H4 (cell line): ENCODE results near the gene LSAMP. TPM values are rescaled to one million over a fixed set of nuclear protein-coding genes. Genes with fewer than 3 reads are reported as not detected.

ENCODE experiments used
- DNase-seq: peaks from one replicate; pipeline ENCODE4 v3.0.0-alpha.2; 2015; ENCODE audit warnings: low spot score
- total RNA-seq: library from RNA; depleted of rRNA; stranded (reverse); fragments of >200 nt; shearing (Covaris generic); gene quantifications from 2 replicates; pipeline ENCODE4 v1.2.3, GENCODE V29; 2014

The LSAMP gene
- total RNA-seq, 1 experiment from 2014 or later, result 4.7 TPM

DNA sequence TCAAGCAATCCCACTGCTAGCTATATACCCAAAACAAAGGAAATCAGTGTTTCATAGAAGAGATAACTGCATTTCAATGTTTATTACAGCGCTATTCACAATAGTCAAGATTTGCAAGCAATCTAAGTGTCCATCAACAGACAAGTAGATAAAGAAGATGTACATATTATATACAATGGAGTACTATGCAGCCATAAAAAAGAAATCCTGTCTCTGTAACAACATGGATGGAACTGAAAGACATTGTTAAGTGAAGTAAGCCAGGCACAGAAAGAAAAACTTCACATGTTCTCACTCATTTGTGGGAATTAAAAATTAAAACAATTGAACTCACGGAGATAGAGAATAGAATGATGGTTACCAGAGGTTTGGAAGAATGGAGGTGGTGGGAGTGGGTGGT lies 89.2 kb downstream of the LSAMP start:
- no peak for DNase-seq

DNA sequence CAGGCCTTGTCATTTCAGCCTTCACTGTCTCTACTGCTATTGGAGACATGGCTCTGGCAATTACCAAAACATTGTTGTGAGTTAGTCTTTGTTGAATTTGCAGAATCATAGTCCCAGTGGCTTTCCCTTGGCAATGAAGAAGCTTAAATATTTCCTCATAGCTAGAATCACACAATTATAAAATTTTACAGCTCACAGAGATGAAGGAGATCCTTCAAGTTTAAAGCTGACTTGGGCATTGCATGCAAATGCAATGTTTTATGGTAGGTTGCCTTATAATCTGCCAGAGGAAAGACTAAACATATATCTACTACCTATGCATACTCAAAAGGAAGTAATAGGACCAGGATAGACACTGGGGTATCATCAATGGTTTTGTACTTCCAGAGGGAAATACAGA lies 90.9 kb downstream of the LSAMP start:
- DNase-seq, result no peak

DNA sequence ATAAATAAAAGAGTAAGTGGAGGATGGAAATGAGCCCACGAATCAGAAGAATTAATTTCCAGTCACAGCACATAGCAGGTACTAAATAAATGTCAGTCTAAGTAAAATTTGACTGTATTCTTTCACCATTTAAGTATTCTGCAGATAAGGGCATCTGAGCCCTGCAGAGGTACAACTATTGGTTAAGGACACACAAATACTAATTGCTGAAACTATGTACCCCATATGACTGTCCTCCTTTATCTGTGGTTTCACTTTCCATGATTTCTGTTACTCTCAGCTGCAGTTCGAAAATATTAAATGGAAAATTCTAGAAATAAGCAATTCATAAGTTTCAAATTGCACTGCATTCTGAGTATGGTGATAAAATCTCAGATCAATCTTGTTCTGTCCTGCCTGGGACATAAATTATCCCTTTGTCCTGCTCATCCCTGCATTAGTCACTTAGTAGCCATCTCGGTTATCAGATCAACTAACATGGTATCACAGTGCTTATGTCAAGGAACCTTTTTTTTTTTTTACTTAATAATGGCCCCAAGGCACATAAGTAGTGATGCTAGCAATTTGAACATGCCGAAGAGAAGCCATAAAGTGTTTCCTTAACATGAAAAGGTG lies 95.1 kb downstream of the LSAMP start:
- no peak for DNase-seq

DNA sequence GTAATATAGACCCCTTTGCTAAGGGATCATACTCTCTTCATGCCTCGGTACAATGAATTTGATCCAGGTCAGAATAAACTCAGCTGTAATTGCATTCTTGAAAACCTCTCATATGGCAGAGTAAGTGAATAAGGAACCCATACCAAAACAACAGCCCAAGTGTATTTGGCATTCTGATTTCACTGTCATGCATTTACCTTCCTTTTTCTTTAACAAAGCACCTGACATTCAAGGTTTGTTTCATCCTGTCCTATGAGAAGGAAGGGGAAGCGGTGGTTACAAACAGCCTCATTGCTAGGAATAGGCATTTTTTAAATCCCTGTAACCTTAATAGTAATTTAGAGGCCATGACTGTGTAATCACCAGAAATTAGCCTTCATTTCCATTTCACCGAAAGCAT lies 97.1 kb downstream of the LSAMP start:
- no peak for DNase-seq

DNA sequence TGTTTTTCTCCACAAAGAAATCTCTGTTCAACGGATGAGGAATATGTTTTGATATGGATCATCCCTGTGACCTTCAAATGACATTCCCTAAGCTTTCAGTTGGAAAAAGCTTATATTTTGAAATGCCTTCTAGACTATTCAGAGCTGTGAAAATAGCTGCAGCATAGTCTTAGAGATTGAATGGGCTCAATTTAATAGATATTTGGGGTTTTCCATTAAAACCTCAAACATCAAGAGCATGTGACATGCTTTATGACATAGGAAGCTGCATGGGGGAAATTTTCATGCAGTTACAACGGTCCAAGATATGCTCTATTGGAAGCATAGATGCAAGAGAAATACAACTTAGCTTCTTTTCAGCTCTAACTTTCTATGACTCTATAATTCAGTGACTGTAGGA lies 102.8 kb downstream of the LSAMP start:
- no peak for DNase-seq

DNA sequence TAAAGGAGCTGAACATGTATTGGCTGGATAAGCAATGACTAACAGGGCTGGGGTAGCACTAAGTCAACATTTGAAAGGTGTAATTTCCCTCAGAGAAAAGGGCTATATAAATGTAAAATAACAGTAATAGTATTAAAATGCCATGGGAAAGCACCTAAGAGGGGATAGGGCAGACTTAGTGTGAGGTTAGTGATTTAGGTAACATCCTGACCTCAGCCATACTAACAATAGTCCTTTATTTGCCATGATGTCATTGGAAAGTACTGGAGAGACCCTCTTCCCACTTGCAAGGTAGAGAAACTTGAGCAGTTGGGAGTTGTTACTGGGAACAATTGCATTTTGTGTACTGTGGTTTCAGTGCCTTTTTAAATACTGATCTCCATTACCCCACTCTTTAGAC lies 103.4 kb downstream of the LSAMP start:
- DNase-seq, result no peak

DNA sequence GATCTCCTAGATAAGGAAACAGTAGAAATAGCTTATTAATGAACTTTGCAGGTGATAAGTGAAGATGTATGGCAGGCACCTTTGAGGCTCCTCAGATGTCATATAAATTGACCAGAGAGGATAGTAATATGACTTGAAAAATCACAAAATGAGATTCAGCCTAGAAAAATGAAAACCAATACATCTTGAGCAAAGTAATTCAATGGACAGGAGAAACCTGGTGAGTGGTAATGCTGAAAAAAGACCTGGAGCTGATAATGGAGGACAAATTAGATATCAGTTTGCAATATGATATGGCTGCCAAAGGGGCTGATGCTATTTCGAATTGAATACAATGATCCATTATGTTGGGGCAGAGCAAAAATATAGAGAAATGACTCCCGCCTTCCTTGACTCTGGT lies 103.9 kb downstream of the LSAMP start:
- DNase-seq, result no peak

DNA sequence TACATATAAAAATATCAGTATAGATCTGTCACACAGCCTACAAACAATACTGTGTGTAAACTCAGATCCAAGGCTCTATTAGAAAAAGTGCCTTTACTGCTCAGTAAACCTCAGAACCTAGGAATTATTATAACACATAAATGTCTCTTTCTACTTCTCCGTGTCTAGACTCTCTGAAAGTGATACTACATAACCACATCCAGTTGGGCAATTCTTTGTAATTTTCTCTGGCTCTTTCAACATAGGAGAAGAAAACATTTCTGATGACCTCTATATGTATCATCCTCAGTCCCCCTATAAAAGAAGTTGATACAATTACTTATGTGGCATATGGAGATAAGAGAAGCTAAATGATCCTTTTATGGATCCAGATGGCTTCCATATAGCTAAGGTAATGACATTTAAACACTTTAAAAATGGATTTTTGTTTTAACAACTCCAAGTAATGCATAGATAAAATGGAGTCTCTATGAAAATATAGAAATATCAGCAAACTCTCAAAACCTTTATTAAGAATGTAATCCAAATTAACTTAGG lies 104.5 kb downstream of the LSAMP start:
- DNase-seq, result no peak

DNA sequence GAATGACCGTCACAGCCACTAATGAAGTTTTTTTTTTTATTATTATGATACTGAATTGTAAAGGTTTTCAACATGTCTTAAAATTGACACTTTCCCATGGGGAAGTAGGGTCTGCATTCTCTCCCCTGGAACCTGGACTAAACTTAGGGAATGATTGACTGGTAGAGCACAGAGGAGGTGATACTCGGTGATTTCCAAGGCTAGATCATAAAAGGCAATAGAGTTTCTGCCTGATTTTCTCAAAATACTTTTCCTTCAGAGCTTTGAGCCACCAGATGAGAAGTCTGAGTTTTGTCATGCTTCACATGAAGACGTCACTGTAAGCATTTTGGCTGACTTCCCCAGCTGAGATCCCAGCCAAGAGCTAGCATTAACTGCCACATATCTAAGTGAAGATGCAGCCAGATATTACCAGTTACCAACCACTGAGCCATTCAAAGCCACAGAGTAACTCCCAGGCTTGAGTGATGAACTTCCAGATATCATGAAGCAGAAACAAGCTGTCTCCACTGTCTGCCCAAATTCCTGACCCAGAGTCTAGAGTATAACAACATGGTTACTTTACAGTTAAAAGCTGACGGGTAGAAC lies 105.8 kb downstream of the LSAMP start:
- DNase-seq, result no peak

DNA sequence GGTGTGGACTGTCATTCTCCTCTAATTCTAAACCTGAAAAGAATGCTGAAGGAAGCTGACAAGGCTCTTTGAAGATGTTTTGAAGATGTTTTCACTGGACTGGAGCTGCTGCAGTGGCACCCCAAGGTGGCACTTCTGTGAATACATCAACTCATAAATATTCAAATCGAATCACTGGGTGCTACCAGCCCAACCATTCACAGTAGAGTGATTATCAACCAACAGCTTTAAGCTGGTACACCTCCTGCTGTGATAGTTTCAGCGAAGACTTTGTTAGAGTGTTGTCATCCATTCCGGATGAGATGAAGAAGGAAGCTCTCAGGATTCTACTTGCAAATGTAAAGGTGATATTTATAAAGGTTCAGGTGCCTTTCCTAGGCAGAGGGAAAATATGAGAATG lies 106.6 kb downstream of the LSAMP start:
- DNase-seq, result no peak

DNA sequence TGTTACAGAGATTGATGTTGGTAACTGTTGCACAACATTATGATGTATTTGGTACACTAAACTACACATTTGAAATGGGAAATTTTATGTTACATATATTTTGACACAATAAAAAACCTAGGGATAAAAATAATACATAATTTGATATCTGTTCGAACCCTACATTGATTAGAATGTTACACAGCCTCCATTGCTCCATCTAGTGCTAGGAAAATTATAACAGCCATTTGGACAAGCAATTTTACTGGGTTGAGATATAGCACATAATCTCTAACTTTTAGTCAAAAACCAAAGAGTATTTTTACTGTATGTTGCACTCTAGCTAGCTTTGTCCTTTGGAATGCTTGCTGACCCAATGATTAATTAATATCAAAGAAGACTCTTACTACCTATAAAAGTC lies 108.1 kb downstream of the LSAMP start:
- no peak for DNase-seq

DNA sequence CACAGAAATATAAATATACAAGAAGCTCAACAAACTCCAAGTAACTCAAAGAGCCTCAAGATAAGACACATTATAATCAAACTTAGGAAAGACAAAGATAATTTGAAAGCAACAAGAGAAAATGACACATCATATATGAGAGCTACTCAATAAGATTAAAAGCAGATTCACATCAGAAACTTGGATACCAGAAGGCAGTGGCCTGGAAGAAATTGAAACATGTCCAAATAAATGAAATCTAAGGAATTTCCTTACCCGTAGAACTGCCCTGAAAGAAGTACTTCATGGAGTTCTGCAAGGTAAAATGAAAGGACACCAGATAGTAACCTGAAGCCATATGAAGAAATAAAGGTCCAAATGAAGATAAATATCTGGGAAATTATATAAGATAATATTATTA lies 113.9 kb downstream of the LSAMP start:
- no peak for DNase-seq

DNA sequence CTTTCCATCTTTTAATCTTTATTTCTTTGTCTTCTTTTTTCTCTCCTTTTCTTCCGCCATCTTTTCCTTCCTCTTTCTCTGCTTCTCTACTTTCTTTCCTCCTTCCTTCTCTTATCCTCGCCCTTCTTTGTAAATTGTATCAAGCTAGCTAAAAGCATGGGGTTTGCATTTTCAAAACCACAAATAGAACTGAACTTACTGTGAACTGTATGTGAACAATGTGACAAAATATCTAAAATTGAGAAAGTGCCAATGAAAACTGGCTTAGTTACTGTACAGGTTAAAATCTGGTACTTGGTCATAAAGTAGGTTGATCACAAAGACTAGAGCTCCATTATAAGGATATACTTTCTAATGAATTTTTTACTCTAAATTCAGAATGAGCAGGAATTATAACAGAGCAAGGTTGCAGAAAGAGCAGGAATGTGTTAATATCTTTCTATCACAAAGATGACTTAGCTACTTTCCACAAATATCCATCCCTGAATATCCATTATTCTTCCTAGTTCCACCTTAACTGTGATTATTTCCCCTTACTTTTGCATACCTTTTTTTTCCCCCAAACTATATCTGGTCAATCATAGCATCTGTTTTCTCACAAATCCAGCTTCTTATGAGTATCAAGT lies 122.4 kb downstream of the LSAMP start:
- no peak for DNase-seq

DNA sequence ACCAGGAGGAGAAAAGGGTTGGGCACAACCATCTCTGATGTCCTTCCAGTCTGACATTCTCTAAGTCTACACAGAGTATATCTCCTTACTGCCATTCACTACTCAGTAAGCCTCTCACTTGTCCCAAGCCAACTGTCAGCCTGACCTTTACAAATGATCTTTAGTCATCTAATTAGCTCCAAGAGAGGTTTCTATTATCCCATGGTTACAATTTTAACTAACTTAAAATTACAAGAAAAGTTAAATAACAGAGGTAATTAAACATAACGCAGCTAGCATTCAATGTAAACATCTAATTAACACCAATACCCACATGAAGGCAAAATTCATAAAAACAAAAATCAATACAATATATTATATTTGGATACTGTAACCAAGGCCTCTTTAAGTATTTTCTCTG lies 126.9 kb downstream of the LSAMP start:
- DNase-seq, result no peak

DNA sequence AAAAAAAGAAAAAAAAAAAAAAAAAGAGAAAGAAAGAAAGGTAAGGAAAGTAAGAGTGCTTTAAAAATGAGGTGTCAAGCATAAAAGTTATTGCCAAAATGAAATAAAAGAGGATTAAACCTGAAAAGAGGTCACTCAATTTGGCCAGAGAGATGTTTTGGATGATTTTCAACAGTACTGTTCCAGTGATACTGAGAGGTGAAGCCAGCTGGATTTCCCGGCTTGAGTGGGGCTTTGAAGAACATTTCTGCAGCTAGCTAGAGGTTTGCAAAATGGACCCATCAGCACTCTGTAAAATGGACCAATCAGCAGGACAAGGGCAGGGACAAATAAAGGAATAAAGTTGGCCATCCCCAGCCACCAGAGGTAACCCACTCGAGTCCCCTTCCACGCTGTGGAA lies 128.5 kb downstream of the LSAMP start:
- DNase-seq, result no peak

DNA sequence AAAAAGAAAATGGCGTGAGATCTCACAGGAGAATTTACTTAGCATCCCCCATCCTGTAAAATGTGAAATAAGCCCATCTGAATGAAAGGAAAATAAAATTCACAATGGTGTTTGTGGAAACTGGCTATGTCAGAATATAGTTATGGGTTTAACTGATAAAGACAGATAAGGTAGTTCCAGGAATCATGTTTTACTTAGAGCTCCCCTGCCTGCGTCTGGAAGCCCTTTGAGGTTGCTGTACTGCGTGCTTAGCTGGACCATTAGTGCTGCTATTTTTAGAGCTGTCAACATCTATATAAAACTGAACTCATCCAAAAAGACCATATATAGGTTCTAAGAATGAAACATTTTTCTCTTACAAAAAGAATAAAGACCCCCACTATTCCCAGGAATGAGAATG lies 130.8 kb downstream of the LSAMP start:
- DNase-seq, result no peak

DNA sequence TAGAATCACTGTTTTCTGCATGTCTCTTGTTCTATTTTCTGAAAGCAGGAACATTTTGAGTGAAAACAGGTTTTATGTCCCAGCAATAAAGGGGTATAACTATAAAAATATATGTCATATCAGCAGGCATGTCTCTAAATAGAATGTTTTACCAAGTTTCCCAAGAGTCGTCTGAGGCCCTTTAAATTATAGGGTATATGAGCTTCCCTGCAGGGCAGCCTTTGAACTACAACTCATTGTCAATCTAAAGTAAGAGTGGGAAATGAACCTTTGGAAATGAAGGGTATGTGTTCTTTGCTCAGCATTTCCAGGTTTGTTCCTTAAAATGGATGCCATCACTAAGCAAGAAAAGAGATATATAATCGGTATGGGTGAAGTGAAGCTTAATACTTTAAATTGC lies 138.6 kb downstream of the LSAMP start:
- DNase-seq, result no peak

DNA sequence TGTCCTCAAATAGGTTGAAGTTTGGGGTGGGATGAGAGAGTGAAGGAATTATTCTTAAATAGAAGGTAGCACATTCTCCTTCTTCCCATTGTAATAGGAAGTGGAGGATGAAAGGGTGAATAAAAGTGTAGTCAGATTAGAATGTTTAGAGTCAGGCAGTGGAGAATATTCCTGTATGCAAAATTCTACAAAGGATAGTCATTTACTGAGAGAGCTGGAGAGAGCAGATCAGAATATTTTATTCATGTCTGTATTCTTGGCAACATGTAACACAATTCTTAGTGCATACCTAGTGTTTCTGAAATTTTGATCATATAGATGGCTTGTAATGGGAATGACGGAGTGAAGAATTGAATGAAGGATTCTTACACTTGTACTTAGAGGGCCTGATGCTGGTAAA lies 139.1 kb downstream of the LSAMP start:
- no peak for DNase-seq

DNA sequence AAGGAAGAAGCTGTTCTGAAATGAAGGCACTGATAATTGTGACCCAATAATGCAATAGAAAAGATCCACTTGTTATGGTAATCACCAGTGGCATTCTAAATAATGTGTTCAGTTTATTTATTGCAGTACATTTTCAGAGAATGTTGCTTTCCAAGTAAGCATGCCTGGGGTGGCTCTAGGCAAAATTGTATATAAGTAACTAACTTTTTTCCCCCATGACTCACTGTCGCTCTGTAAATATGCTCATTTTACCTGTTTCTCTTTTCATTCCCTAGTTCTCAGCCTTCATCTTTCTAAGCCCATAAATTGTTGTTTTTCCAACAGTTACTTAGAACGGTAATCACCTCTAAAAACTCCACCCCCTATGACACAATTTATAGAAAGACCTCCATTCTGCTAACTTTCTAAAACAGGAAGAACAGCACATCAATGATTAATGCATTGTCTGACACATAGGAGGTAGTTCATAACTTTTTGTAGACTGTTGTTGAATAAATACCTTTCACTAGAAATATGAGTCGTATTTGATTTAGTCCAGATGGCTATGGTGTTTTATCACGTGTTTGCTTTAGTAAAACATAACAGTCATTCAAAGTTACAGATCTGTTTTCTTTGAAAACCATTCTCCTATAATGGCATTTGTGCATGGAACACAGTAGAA lies 143.1 kb downstream of the LSAMP start:
- DNase-seq, result peak; percentile 3

DNA sequence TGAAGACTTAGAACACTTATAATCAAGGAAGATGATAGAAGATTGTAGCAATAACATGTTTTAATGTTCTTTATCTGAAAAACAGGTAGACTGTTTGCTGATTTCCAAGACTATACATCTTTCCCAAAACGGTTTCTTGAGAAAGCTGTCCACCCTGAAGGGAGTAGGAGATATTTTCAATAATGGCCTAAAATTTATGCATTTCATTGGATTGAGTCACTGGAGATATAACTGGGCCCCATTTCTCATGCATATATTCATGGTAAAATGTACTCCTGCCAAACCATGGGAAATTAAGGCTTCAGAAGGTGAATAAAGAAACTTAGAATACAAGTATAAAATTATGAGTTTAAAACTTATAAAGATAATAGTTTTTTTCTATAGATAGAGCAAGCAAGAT lies 143.9 kb downstream of the LSAMP start:
- DNase-seq, result no peak

DNA sequence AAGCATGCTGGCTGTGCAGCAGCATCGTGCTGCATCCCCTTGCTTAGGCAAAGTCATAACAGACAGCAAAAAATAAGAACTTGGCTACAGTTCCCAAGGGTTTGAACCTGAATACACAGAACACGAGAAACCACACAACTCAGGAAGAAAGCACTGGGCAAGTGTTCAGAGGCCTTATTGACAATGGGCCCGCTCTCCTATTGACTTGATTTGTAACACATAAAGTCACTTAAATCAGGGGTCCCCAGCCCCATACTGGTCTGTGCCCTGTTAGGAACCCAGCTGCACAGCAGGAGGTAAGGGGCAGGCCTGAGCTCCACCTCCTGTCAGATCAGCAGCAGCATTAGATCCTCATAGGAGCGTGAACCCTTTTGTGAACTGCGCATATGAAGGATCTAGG lies 145.1 kb downstream of the LSAMP start:
- DNase-seq, result no peak

DNA sequence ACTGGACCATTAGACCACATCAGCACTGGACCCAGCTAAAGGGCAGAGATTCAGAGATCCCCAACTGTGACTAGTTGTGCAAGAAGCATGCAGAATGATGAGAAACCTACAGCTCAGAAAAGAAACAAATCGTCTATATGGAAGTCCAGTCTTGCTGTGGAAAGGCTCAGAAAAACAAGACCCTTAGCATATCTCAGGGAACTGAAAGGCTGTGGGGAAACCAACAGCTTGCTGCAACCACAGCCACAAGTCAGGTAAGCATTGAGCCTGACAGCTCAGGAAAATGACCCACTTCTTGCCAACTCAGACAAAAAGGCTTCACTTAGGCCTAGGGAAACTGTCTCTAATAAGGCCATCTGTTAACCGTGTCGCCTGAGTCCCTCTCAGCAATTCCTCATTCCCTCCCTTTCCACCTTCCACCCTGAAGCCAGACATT lies 145.6 kb downstream of the LSAMP start:
- no peak for DNase-seq

DNA sequence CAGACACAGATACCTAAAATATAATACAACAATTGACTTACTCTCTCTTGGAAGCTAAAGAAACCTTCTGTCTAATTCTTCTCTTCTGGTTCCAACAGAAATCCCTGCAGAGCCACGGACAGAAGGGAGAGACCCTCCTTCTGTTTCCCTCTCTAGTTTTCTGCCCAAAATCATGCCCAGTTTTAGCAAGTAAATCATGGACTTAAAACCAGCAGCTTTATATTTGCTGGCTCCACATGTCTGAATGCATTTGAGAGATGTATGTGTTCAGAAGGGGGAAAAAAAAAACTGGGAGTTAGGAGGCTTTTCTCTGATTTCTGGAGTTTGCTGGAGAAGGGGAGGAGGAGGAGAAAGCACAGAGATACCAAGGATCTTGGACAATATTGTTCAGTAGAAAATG lies 147.1 kb downstream of the LSAMP start:
- DNase-seq, result no peak
